ENCODE data around the gene OR6M1.
A peak's percentile ranks its signal among the peaks of the same experiment; 100 is the strongest.

The OR6M1 gene

GRCh38 chr11:123775715-123776549, 30.2 kb downstream of the OR6M1 start:
- H3K79me2 ChIP-seq (ENCODE audit: low read length): no peaks in the 10 kb centered on the region
- H3K4me3 ChIP-seq (ENCODE audit: low read length): no peak overlapping the region
- peaks cover 6% of the 10 kb centered on the region; the same call in 1 of the 2 replicates for H3F3A ChIP-seq (ENCODE audit: insufficient read depth, low read length)
- H3K36me3 ChIP-seq (replicated peaks; ENCODE audit: insufficient read depth, low read length): no peaks in the 10 kb centered on the region
- H3K9me3 ChIP-seq (replicated peaks; ENCODE audit: insufficient read depth, low read length): no peaks in the 10 kb centered on the region
- H3K27ac ChIP-seq (ENCODE audit: low read length): no peak overlapping the region
- H3K9me2 ChIP-seq (replicated peaks; ENCODE audit: insufficient read depth, low read length): no peaks in the 10 kb centered on the region
- H3K4me2 ChIP-seq (ENCODE audit: low read depth, low read length): no peak overlapping the region
- DNase-seq: no peak
- no peak for TF ChIP-seq CTCF (IDR thresholded peaks at IDR 0.05; ENCODE audit: low read length)
- TF ChIP-seq EZH2 (optimal IDR thresholded peaks at IDR 0.05; ENCODE audit: low read depth, low read length): no peak
- TF ChIP-seq EZH2phosphoT487 (IDR thresholded peaks at IDR 0.05; ENCODE audit: low read length): no peak
- no peaks in the 10 kb centered on the region for H3K4me1 ChIP-seq (ENCODE audit: low read length)
- no peak overlapping the region for H2AFZ ChIP-seq (ENCODE audit: low read length)
- no peak overlapping the region for H3K9ac ChIP-seq (ENCODE audit: low read length)
- no peaks in the 10 kb centered on the region for H3K27me3 ChIP-seq (replicated peaks; ENCODE audit: insufficient read depth, low read length)
- H4K20me1 ChIP-seq (ENCODE audit: insufficient read depth, low read length): no peaks in the 10 kb centered on the region

- H3K4me2 ChIP-seq (ENCODE audit: low read depth, low read length): no peak overlapping the region
- no peak overlapping the region for H3K9ac ChIP-seq (ENCODE audit: low read length)
- no peaks in the 10 kb centered on the region for H4K20me1 ChIP-seq (ENCODE audit: insufficient read depth, low read length)
- no peaks in the 10 kb centered on the region for H3K4me1 ChIP-seq (ENCODE audit: low read length)
- no peaks in the 10 kb centered on the region for H3K9me2 ChIP-seq (replicated peaks; ENCODE audit: insufficient read depth, low read length)
- peak; percentile 39 for DNase-seq
- TF ChIP-seq EZH2 (optimal IDR thresholded peaks at IDR 0.05; ENCODE audit: low read depth, low read length) (no peak), EZH2phosphoT487 (IDR thresholded peaks at IDR 0.05; ENCODE audit: low read length) (no peak), CTCF (IDR thresholded peaks at IDR 0.05; ENCODE audit: low read length) (no peak)
- no peak overlapping the region for H3K4me3 ChIP-seq (ENCODE audit: low read length)
- no peaks in the 10 kb centered on the region for H3K79me2 ChIP-seq (ENCODE audit: low read length)
- no peaks in the 10 kb centered on the region for H3K36me3 ChIP-seq (replicated peaks; ENCODE audit: insufficient read depth, low read length)
- peaks cover 6% of the 10 kb centered on the region; the same call in 1 of the 2 replicates for H3F3A ChIP-seq (ENCODE audit: insufficient read depth, low read length)
- H3K27ac ChIP-seq (ENCODE audit: low read length): no peak overlapping the region
- no peaks in the 10 kb centered on the region for H3K9me3 ChIP-seq (replicated peaks; ENCODE audit: insufficient read depth, low read length)
- H3K27me3 ChIP-seq (replicated peaks; ENCODE audit: insufficient read depth, low read length): no peaks in the 10 kb centered on the region
- H2AFZ ChIP-seq (ENCODE audit: low read length): no peak overlapping the region
Measured at GRCh38 chr11:123775289-123775688, 30.9 kb downstream of the OR6M1 start.

GRCh38 chr11:123773959-123774358, 32.2 kb downstream of the OR6M1 start:
- Histone ChIP-seq H3K9me2 (replicated peaks; ENCODE audit: insufficient read depth, low read length) (no peaks in the 10 kb centered on the region), H3K4me1 (ENCODE audit: low read length) (no peaks in the 10 kb centered on the region), H3K27me3 (replicated peaks; ENCODE audit: insufficient read depth, low read length) (no peaks in the 10 kb centered on the region), H2AFZ (ENCODE audit: low read length) (no peak overlapping the region), H3K4me2 (ENCODE audit: low read depth, low read length) (no peak overlapping the region), H3K9me3 (replicated peaks; ENCODE audit: insufficient read depth, low read length) (no peaks in the 10 kb centered on the region), H4K20me1 (ENCODE audit: insufficient read depth, low read length) (no peaks in the 10 kb centered on the region), H3K27ac (ENCODE audit: low read length) (no peak overlapping the region), H3F3A (ENCODE audit: insufficient read depth, low read length) (peaks cover 6% of the 10 kb centered on the region; the same call in 1 of the 2 replicates), H3K79me2 (ENCODE audit: low read length) (no peaks in the 10 kb centered on the region), H3K9ac (ENCODE audit: low read length) (no peak overlapping the region), H3K36me3 (replicated peaks; ENCODE audit: insufficient read depth, low read length) (no peaks in the 10 kb centered on the region), H3K4me3 (ENCODE audit: low read length) (no peak overlapping the region)
- no peak for DNase-seq
- TF ChIP-seq EZH2 (optimal IDR thresholded peaks at IDR 0.05; ENCODE audit: low read depth, low read length): no peak
- no peak for TF ChIP-seq EZH2phosphoT487 (IDR thresholded peaks at IDR 0.05; ENCODE audit: low read length)
- no peak for TF ChIP-seq CTCF (IDR thresholded peaks at IDR 0.05; ENCODE audit: low read length)

All from MM.1S (cell line).